PC-9 (cell line): ENCODE results near the gene CCNY. TPM values are rescaled to one million over a fixed set of nuclear protein-coding genes. Genes with fewer than 3 reads are reported as not detected.
"Not testable (repeated sequence)": the region's sequence is repeated elsewhere in the genome, so short reads cannot be mapped to it uniquely, and the experiment has no call there.

Source experiments
- BruUV-seq: library from RNA; stranded (reverse); fragments of 400-500 nt; replicated peaks from 2 replicates; lab custom pipeline; 2021; lab: Mats Ljungman, UMichigan
- CTCF ChIA-PET: fragments of 300-600 bp; sonication (Branson Sonifier 250); formaldehyde crosslinking; loops from one replicate; lab custom pipeline; 2022; ENCODE audit warnings: antibody characterized with exemption; lab: Charles Lee
- POLR2A ChIA-PET: fragments of 300-600 bp; sonication (Branson Sonifier 250); formaldehyde crosslinking; loops from one replicate; lab custom pipeline; 2022; ENCODE audit warnings: antibody characterized with exemption; ENCODE audit not compliant: unreplicated experiment; lab: Charles Lee
- DNase-seq, 2 experiments: peaks; one replicate each; pipeline versions ENCODE4 v3.0.0 to v3.0.0-alpha.2; 2015 to 2022; ENCODE audit warnings: mixed read lengths in 1 of 2
- H2AFZ ChIP-seq: fragments of 200-600 bp; sonication (generic); 2 replicates; pipeline ENCODE4 v1.8.1; 2017; ENCODE audit warnings: antibody characterized with exemption
- H3F3A ChIP-seq: fragments of 200-600 bp; sonication (generic); 2 replicates; pipeline ENCODE4 v1.8.1; 2017; ENCODE audit warnings: antibody characterized with exemption, mild to moderate bottlenecking, low read depth; ENCODE audit not compliant: insufficient read depth
- H3K27ac ChIP-seq: fragments of 200-600 bp; sonication (generic); 2 replicates; pipeline ENCODE4 v1.6.1; 2016; ENCODE audit warnings: mixed run types
- H3K27me3 ChIP-seq: fragments of 200-600 bp; sonication (generic); 2 replicates; pipeline ENCODE4 v1.6.1; 2016; ENCODE audit warnings: low read depth, mixed run types; ENCODE audit not compliant: insufficient read depth
- H3K36me3 ChIP-seq: fragments of 200-600 bp; sonication (generic); 2 replicates; pipeline ENCODE4 v1.6.1; 2016; ENCODE audit warnings: low read depth, mixed run types
- H3K4me1 ChIP-seq: fragments of 200-600 bp; sonication (generic); replicated peaks from 2 replicates; pipeline ENCODE4 v1.6.1; 2016; ENCODE audit warnings: mixed run types; ENCODE audit not compliant: insufficient read depth
- H3K4me2 ChIP-seq: fragments of 200-600 bp; sonication (generic); 2 replicates; pipeline ENCODE4 v1.6.1; 2017; ENCODE audit warnings: mixed run types
- H3K4me3 ChIP-seq: fragments of 200-600 bp; sonication (generic); 2 replicates; pipeline ENCODE4 v1.6.1; 2016; ENCODE audit warnings: mixed run types
- H3K79me2 ChIP-seq: fragments of 200-600 bp; sonication (generic); 2 replicates; pipeline ENCODE4 v1.6.1; 2017; ENCODE audit warnings: low read depth, mixed run types
- H3K9me2 ChIP-seq: fragments of 200-600 bp; sonication (generic); 2 replicates; pipeline ENCODE4 v1.8.1; 2017; ENCODE audit warnings: mild to moderate bottlenecking; ENCODE audit not compliant: insufficient read depth
- H3K9me3 ChIP-seq: fragments of 200-600 bp; sonication (generic); 2 replicates; pipeline ENCODE4 v1.8.1; 2016; ENCODE audit warnings: low read depth; ENCODE audit not compliant: insufficient read depth
- H4K20me1 ChIP-seq: fragments of 200-600 bp; sonication (generic); 2 replicates; pipeline ENCODE4 v1.8.1; 2017; ENCODE audit not compliant: insufficient read depth
- EZH2 ChIP-seq: fragments of 200-600 bp; sonication (generic); IDR thresholded peaks from 2 replicates; pipeline ENCODE4 v1.8.0; 2017; ENCODE audit warnings: antibody characterized with exemption, low read depth
- intact Hi-C: fragments of 100-400 bp; cut with micrococcal nuclease; formaldehyde crosslinking; loops from one replicate; pipeline ENCODE4 v1.10.0; 2022; ENCODE audit not compliant: unreplicated experiment
- total RNA-seq: library from RNA; stranded (reverse); gene quantifications from 2 replicates; pipeline ENCODE4 v1.2.3, GENCODE V29; 2021
- TF ChIP-seq, protein P1 (sequence below): fragments of 200-600 bp; sonication (generic); conservative IDR thresholded peaks from 2 replicates; pipeline ENCODE4 v1.6.1; 2017; ENCODE audit warnings: mixed run types, antibody characterized with exemption, mild to moderate bottlenecking, moderate library complexity

The CCNY gene
- total RNA-seq, 1 experiment from 2014 or later, result 69.5 TPM

DNA sequence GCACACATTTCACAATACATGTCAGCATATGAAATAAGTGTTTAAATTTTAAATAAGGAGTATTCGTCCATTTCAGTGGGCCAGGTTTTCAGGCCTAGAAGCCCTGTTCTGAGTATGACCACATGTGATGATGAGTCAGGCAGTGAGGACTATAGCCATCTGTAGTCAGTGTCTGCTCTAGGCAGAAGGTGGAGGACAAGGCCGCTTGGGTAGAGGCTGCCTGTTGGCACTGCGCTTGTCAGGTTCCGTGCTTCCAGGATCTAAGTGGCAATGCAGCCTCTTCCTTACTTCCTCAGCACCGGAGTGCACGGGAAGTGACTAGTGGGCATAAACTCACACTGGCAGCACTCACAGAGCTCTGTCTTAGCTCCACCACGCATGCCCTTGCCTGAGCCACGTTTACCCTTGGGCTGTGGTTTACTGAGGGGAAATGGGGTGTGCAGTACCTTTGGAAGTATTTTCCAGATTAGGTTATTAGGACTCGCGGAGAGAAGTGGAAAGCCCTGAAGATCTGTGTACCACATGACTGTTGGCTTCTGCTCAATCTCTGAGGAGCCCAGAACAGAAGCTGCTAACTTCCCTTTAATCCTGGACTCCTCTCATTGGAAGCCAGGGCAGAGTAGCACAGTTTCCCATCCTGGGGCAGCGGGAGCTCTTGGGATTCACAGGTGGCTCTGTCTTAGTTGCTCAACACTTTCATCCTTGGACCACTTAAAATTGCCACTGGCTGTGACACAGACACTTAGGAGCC lies 181.3 kb downstream of the CCNY start:
- Histone ChIP-seq H3K27ac (no peak overlapping the region), H3K4me1 (no peaks in the 10 kb centered on the region), H3K9me3 (no peaks in the 10 kb centered on the region), H3K27me3 (no peaks in the 10 kb centered on the region), H3F3A (no peaks in the 10 kb centered on the region), H3K4me3 (no peak overlapping the region), H2AFZ (no peak overlapping the region), H3K9me2 (no peaks in the 10 kb centered on the region), H4K20me1 (no peaks in the 10 kb centered on the region), H3K36me3 (no peaks in the 10 kb centered on the region), H3K4me2 (no peak overlapping the region), H3K79me2 (no peaks in the 10 kb centered on the region)
- DNase-seq, result no peak
- CTCF ChIA-PET, result no interaction called here
- no TSS peak for BruUV-seq
- intact Hi-C loops, result no loop called here
- TF ChIP-seq, protein P1, sequence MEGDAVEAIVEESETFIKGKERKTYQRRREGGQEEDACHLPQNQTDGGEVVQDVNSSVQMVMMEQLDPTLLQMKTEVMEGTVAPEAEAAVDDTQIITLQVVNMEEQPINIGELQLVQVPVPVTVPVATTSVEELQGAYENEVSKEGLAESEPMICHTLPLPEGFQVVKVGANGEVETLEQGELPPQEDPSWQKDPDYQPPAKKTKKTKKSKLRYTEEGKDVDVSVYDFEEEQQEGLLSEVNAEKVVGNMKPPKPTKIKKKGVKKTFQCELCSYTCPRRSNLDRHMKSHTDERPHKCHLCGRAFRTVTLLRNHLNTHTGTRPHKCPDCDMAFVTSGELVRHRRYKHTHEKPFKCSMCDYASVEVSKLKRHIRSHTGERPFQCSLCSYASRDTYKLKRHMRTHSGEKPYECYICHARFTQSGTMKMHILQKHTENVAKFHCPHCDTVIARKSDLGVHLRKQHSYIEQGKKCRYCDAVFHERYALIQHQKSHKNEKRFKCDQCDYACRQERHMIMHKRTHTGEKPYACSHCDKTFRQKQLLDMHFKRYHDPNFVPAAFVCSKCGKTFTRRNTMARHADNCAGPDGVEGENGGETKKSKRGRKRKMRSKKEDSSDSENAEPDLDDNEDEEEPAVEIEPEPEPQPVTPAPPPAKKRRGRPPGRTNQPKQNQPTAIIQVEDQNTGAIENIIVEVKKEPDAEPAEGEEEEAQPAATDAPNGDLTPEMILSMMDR, result no peak
- TF ChIP-seq EZH2, result no peak
- POLR2A ChIA-PET, result interaction anchor here (0.6 kb wide), 1 partner anchor 39 kb away, joined by 5 read pairs; no protein-coding TSS in a partner anchor

DNA sequence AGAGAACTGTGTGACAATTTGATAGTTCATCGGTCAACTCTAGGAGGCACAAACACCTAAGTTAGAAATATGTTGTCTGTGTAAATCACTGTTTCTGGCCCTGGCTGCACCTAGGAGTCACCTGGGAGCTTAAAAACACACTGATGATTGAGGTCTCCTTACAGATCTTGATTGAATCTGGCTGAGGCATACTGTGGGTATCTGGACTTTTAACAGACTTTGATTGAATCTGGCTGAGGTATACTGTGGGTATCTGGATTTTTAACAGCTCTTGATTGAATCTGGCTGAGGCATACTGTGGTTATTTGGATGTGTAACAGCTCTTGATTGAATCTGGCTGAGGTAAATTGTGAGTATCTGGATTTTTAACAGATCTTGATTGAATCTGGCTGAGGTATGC lies 181.9 kb downstream of the CCNY start:
- H3K79me2 ChIP-seq, H3K27ac ChIP-seq, H3K36me3 ChIP-seq, BruUV-seq, H2AFZ ChIP-seq, H3K27me3 ChIP-seq, intact Hi-C loops, DNase-seq, H3K4me3 ChIP-seq, H3K4me1 ChIP-seq, H4K20me1 ChIP-seq, CTCF ChIA-PET, H3F3A ChIP-seq, H3K9me3 ChIP-seq, H3K9me2 ChIP-seq, H3K4me2 ChIP-seq: not testable (repeated sequence)
- POLR2A ChIA-PET, result interaction anchor here (0.6 kb wide), 1 partner anchor 38 kb away, joined by 5 read pairs; no protein-coding TSS in a partner anchor

DNA sequence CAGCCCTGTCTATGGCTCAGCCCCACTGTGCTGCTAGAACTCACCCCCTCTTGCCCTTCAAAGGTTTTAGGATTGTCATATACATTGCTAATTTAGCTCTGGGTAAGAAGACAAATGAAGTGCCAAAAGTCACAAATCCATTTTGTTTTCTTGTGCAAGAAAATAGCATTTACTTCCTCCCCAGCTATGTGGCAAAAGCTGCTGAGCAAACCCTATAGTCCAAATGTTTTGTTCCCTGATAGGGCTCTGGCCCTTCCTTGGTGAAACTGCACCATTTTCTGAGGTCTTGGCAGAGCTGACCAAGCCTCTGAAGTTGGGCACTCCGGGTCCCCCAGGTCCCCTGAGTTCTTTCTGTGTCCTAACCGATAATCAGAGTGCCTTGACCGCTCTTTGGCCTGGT lies 184.7 kb downstream of the CCNY start:
- ChIA-PET POLR2A (no interaction called here), CTCF (interaction anchor here (0.6 kb wide), 1 partner anchor 187 kb away, joined by 3 read pairs; no protein-coding TSS in a partner anchor)

More for the DNA sequence above, 184.7 kb downstream of the CCNY start:
- no peaks in the 10 kb centered on the region for H3F3A ChIP-seq
- H3K27ac ChIP-seq, result no peak overlapping the region
- no peaks in the 10 kb centered on the region for H3K79me2 ChIP-seq
- H2AFZ ChIP-seq, result no peak overlapping the region
- no peak overlapping the region for H3K4me3 ChIP-seq
- intact Hi-C loops, result no loop called here
- no peak for DNase-seq
- H4K20me1 ChIP-seq, result no peaks in the 10 kb centered on the region
- no peaks in the 10 kb centered on the region for H3K9me2 ChIP-seq
- TF ChIP-seq EZH2, result no peak
- TF ChIP-seq, protein P1, result no peak
- no peaks in the 10 kb centered on the region for H3K36me3 ChIP-seq
- BruUV-seq, result no TSS peak
- no peaks in the 10 kb centered on the region for H3K9me3 ChIP-seq
- no peak overlapping the region for H3K4me2 ChIP-seq
- no peaks in the 10 kb centered on the region for H3K4me1 ChIP-seq
- no peaks in the 10 kb centered on the region for H3K27me3 ChIP-seq
